Activated naive CD8-positive, alpha-beta T cell treated with anti-CD3 and anti-CD28 coated beads, Interleukin-2, amount 10 ng/mL, durations not matched to agents 7 days and 5 days (primary cell): ENCODE results near the gene PLCL1. TPM values are rescaled to one million over a fixed set of nuclear protein-coding genes. Genes with fewer than 3 reads are reported as not detected.

ENCODE experiments used
- ATAC-seq: fragments of 150-1000 bp; cut with Tn5 transposase; one replicate; pipeline ENCODE4 v1.10.0; 2021; ENCODE audit warnings: low read depth, moderate library complexity
- POLR2A ChIA-PET: fragments of 350-600 bp; sonication (Branson Sonifier 250); formaldehyde crosslinking; loops from one replicate; lab custom pipeline; 2021; ENCODE audit warnings: antibody characterized with exemption; lab: Charles Lee
- DNase-seq: peaks from one replicate; pipeline ENCODE4 v3.0.0; 2021
- H3K27ac Mint-ChIP-seq: one replicate; pipeline ENCODE4 v1.8.0; 2022; ENCODE audit warnings: mild to moderate bottlenecking, mixed read lengths
- H3K27me3 Mint-ChIP-seq: one replicate; pipeline ENCODE4 v1.8.0; 2022; ENCODE audit warnings: mild to moderate bottlenecking, moderate library complexity, mixed read lengths
- H3K36me3 Mint-ChIP-seq: one replicate; pipeline ENCODE4 v1.8.0; 2021; ENCODE audit warnings: mild to moderate bottlenecking, mixed read lengths
- H3K4me1 Mint-ChIP-seq: one replicate; pipeline ENCODE4 v1.8.0; 2021; ENCODE audit warnings: mixed read lengths
- H3K4me3 Mint-ChIP-seq: one replicate; pipeline ENCODE4 v1.8.0; 2022; ENCODE audit warnings: mild to moderate bottlenecking, moderate library complexity, mixed read lengths
- H3K9me3 Mint-ChIP-seq: one replicate; pipeline ENCODE4 v1.8.0; 2021; ENCODE audit warnings: mixed read lengths
- total RNA-seq, 2 experiments: library from RNA; stranded (reverse); gene quantifications; one replicate each; pipeline ENCODE4 v1.2.3, GENCODE V29; 2021

Gene PLCL1
- total RNA-seq, 2 experiments from 2014 or later, result 1.2 to 1.3 TPM

GRCh38 chr2:197869501-197870111 lies 65.2 kb downstream of the PLCL1 start:
- peaks cover 11% of the 10 kb centered on the region for H3K4me1 Mint-ChIP-seq
- no peaks in the 10 kb centered on the region for H3K27me3 Mint-ChIP-seq
- H3K4me3 Mint-ChIP-seq, result peak overlapping the region; percentile 45
- peak; percentile 63 for ATAC-seq
- no peaks in the 10 kb centered on the region for H3K36me3 Mint-ChIP-seq
- no peak for DNase-seq
- H3K27ac Mint-ChIP-seq, result peak overlapping the region; percentile 13
- no peaks in the 10 kb centered on the region for H3K9me3 Mint-ChIP-seq
- POLR2A ChIA-PET, result interaction anchor here (1.9 kb wide), 1 partner anchor 32 kb away, joined by 4 read pairs; no protein-coding TSS in a partner anchor

- no peaks in the 10 kb centered on the region for H3K9me3 Mint-ChIP-seq
- H3K27me3 Mint-ChIP-seq, result no peaks in the 10 kb centered on the region
- H3K36me3 Mint-ChIP-seq, result no peaks in the 10 kb centered on the region
- DNase-seq (no peak), ATAC-seq (peak; percentile 13)
- peak overlapping the region; percentile 13 for H3K27ac Mint-ChIP-seq
- peaks cover 11% of the 10 kb centered on the region for H3K4me1 Mint-ChIP-seq
- POLR2A ChIA-PET, result interaction anchor here (1.9 kb wide), 1 partner anchor 32 kb away, joined by 4 read pairs; no protein-coding TSS in a partner anchor
- peak overlapping the region; percentile 45 for H3K4me3 Mint-ChIP-seq
These were observed 65.7 kb downstream of the PLCL1 start for GRCh38 chr2:197870137-197870536.

- DNase-seq (no peak), ATAC-seq (no peak)
- POLR2A ChIA-PET, result interaction anchor here (1.4 kb wide), 1 partner anchor 9 kb away, joined by 3 read pairs; no protein-coding TSS in a partner anchor
- Mint-ChIP-seq H3K36me3 (no peaks in the 10 kb centered on the region), H3K4me3 (no peak overlapping the region), H3K4me1 (peaks cover 11% of the 10 kb centered on the region), H3K27me3 (no peaks in the 10 kb centered on the region), H3K9me3 (no peaks in the 10 kb centered on the region), H3K27ac (no peak overlapping the region)
These were observed 67.5 kb downstream of the PLCL1 start for GRCh38 chr2:197871780-197872456.

GRCh38 chr2:197873293-197873701 lies 68.9 kb downstream of the PLCL1 start:
- no peaks in the 10 kb centered on the region for H3K9me3 Mint-ChIP-seq
- H3K36me3 Mint-ChIP-seq, result no peaks in the 10 kb centered on the region
- POLR2A ChIA-PET, result no interaction called here
- ATAC-seq (no peak), DNase-seq (no peak)
- H3K27me3 Mint-ChIP-seq, result no peaks in the 10 kb centered on the region
- no peak overlapping the region for H3K4me3 Mint-ChIP-seq
- no peak overlapping the region for H3K27ac Mint-ChIP-seq
- peaks cover 11% of the 10 kb centered on the region for H3K4me1 Mint-ChIP-seq

- peaks cover 3% of the 10 kb centered on the region for H3K27me3 Mint-ChIP-seq
- H3K36me3 Mint-ChIP-seq, result no peaks in the 10 kb centered on the region
- no peaks in the 10 kb centered on the region for H3K9me3 Mint-ChIP-seq
- no peak overlapping the region for H3K27ac Mint-ChIP-seq
- no peak overlapping the region for H3K4me3 Mint-ChIP-seq
- no peak for DNase-seq
- ATAC-seq, result no peak
- POLR2A ChIA-PET, result no interaction called here
- no peaks in the 10 kb centered on the region for H3K4me1 Mint-ChIP-seq
These were observed 71.4 kb downstream of the PLCL1 start for GRCh38 chr2:197875763-197876162.

GRCh38 chr2:197876524-197876923 lies 72.1 kb downstream of the PLCL1 start:
- H3K4me1 Mint-ChIP-seq, result no peaks in the 10 kb centered on the region
- no peaks in the 10 kb centered on the region for H3K36me3 Mint-ChIP-seq
- POLR2A ChIA-PET, result no interaction called here
- no peak for DNase-seq
- peaks cover 3% of the 10 kb centered on the region for H3K27me3 Mint-ChIP-seq
- no peak for ATAC-seq
- H3K9me3 Mint-ChIP-seq, result no peaks in the 10 kb centered on the region
- no peak overlapping the region for H3K27ac Mint-ChIP-seq
- H3K4me3 Mint-ChIP-seq, result no peak overlapping the region

GRCh38 chr2:197877038-197877437 lies 72.6 kb downstream of the PLCL1 start:
- Mint-ChIP-seq H3K27me3 (peaks cover 3% of the 10 kb centered on the region), H3K9me3 (no peaks in the 10 kb centered on the region), H3K27ac (no peak overlapping the region), H3K36me3 (no peaks in the 10 kb centered on the region), H3K4me3 (no peak overlapping the region), H3K4me1 (no peaks in the 10 kb centered on the region)
- ATAC-seq (no peak), DNase-seq (no peak)
- POLR2A ChIA-PET, result no interaction called here

- Mint-ChIP-seq H3K27ac (no peak overlapping the region), H3K4me3 (no peak overlapping the region), H3K9me3 (no peaks in the 10 kb centered on the region), H3K36me3 (no peaks in the 10 kb centered on the region), H3K27me3 (peaks cover 3% of the 10 kb centered on the region), H3K4me1 (no peaks in the 10 kb centered on the region)
- ATAC-seq (no peak), DNase-seq (no peak)
- POLR2A ChIA-PET, result no interaction called here
These were observed 74.4 kb downstream of the PLCL1 start for GRCh38 chr2:197878792-197879191.

GRCh38 chr2:197879812-197880408 lies 75.5 kb downstream of the PLCL1 start:
- no peak overlapping the region for H3K27ac Mint-ChIP-seq
- H3K4me3 Mint-ChIP-seq, result no peak overlapping the region
- DNase-seq, result no peak
- POLR2A ChIA-PET, result interaction anchor here (1.6 kb wide), 1 partner anchor 8 kb away, joined by 3 read pairs; no protein-coding TSS in a partner anchor
- H3K27me3 Mint-ChIP-seq, result peaks cover 3% of the 10 kb centered on the region
- H3K36me3 Mint-ChIP-seq, result peaks cover 3% of the 10 kb centered on the region
- ATAC-seq, result no peak
- H3K4me1 Mint-ChIP-seq, result no peaks in the 10 kb centered on the region
- H3K9me3 Mint-ChIP-seq, result peaks cover 1% of the 10 kb centered on the region

GRCh38 chr2:197883354-197884032 lies 79.1 kb downstream of the PLCL1 start:
- peaks cover 4% of the 10 kb centered on the region for H3K36me3 Mint-ChIP-seq
- H3K4me3 Mint-ChIP-seq, result no peak overlapping the region
- H3K27ac Mint-ChIP-seq, result no peak overlapping the region
- ATAC-seq (no peak), DNase-seq (no peak)
- peaks cover 2% of the 10 kb centered on the region for H3K4me1 Mint-ChIP-seq
- POLR2A ChIA-PET, result no interaction called here
- H3K27me3 Mint-ChIP-seq, result peaks cover 3% of the 10 kb centered on the region
- H3K9me3 Mint-ChIP-seq, result peaks cover 1% of the 10 kb centered on the region

- POLR2A ChIA-PET, result no interaction called here
- peaks cover 5% of the 10 kb centered on the region for H3K4me1 Mint-ChIP-seq
These were observed 79.9 kb downstream of the PLCL1 start for GRCh38 chr2:197884252-197884651.

GRCh38 chr2:197885126-197885525 lies 80.7 kb downstream of the PLCL1 start:
- Mint-ChIP-seq H3K27ac (no peak overlapping the region), H3K27me3 (no peaks in the 10 kb centered on the region), H3K9me3 (peaks cover 1% of the 10 kb centered on the region), H3K4me1 (peaks cover 8% of the 10 kb centered on the region), H3K36me3 (peaks cover 4% of the 10 kb centered on the region), H3K4me3 (no peak overlapping the region)
- ATAC-seq (no peak), DNase-seq (no peak)
- POLR2A ChIA-PET, result no interaction called here

More at GRCh38 chr2:197884252-197884651, 79.9 kb downstream of the PLCL1 start:
- Mint-ChIP-seq H3K9me3 (peaks cover 1% of the 10 kb centered on the region), H3K36me3 (peaks cover 4% of the 10 kb centered on the region), H3K27me3 (no peaks in the 10 kb centered on the region), H3K27ac (no peak overlapping the region), H3K4me3 (no peak overlapping the region)
- ATAC-seq, result no peak
- DNase-seq, result no peak

GRCh38 chr2:197885587-197885986 lies 81.2 kb downstream of the PLCL1 start:
- ATAC-seq (no peak), DNase-seq (no peak)
- H3K27me3 Mint-ChIP-seq, result no peaks in the 10 kb centered on the region
- H3K27ac Mint-ChIP-seq, result no peak overlapping the region
- POLR2A ChIA-PET, result no interaction called here
- peaks cover 4% of the 10 kb centered on the region for H3K36me3 Mint-ChIP-seq
- H3K4me1 Mint-ChIP-seq, result peaks cover 8% of the 10 kb centered on the region
- H3K9me3 Mint-ChIP-seq, result peaks cover 1% of the 10 kb centered on the region
- no peak overlapping the region for H3K4me3 Mint-ChIP-seq
